Spleen (tissue), 7 donors: ENCODE data around the gene LCN9.

Experiments used
- CTCF ChIP-seq, 11 experiments: fragments of 200-600 bp in 7 of 11; fragments of 450-650 bp in 4 of 11; sonication (generic) in 4 of 11; IDR thresholded peaks in 8 of 11; conservative IDR thresholded peaks in 3 of 11; 1 replicate in 7 of 11; 2 replicates in 4 of 11; pipeline versions ENCODE4 v1.4.0 to v1.8.0; 2016 to 2021; ENCODE audit warnings: antibody characterized with exemption in 11 of 11, inconsistent platforms in 4 of 11, mild to moderate bottlenecking in 1 of 11
- POLR2AphosphoS5 ChIP-seq, 3 donors: sonication (generic); formaldehyde crosslinking; IDR thresholded peaks; one replicate each; pipeline ENCODE4 v1.5.1; 2017; ENCODE audit warnings: antibody characterized with exemption in 3 of 3
- donor health status: DM: no; HTN: no; CAD: no; lungs with moderate emphysema.
- donor health status: DM: no; HTN: no; CAD: no.
- donor health status: DM: no; HTN: no; CAD: no.

GRCh38 chr9:135615666-135616618 is 47.2 kb upstream of the LCN9 start:
- no peak for TF ChIP-seq POLR2AphosphoS5 (IDR thresholded peaks at IDR 0.05)
- no peak for TF ChIP-seq CTCF (IDR thresholded peaks at IDR 0.05 in 8 of 11, conservative IDR thresholded peaks at IDR 0.05 in 3 of 11)
